Liver (tissue), 9 donors: ENCODE measurements around the gene RBFOX1. TPM values are rescaled to one million over a fixed set of nuclear protein-coding genes. Genes with fewer than 3 reads are reported as not detected.

ENCODE experiments used
- DNase-seq: peaks from one replicate; pipeline ENCODE4 v3.0.0-alpha.2; 2017; ENCODE audit warnings: low spot score
- H3K27ac ChIP-seq, 2 donors: one replicate each; pipeline ENCODE4 v1.7.0; 2013; ENCODE audit warnings: inconsistent platforms in 2 of 2, low read length in 2 of 2, control low read depth in 1 of 2, low read depth in 1 of 2, mild to moderate bottlenecking in 1 of 2
- H3K27me3 ChIP-seq, 4 donors: one replicate each; pipeline versions ENCODE4 v1.6.1 to v1.7.0; 2013; ENCODE audit warnings: low read length in 3 of 4, inconsistent platforms in 1 of 4, mild to moderate bottlenecking in 1 of 4, moderate library complexity in 1 of 4; ENCODE audit not compliant: control insufficient read depth in 4 of 4, insufficient read depth in 4 of 4
- H3K36me3 ChIP-seq, 4 donors: one replicate each; pipeline versions ENCODE4 v1.6.1 to v1.7.0; 2013; ENCODE audit warnings: low read length in 3 of 4, mild to moderate bottlenecking in 3 of 4, low read depth in 1 of 4, moderate library complexity in 1 of 4; ENCODE audit not compliant: control insufficient read depth in 4 of 4, insufficient read depth in 3 of 4
- H3K4me1 ChIP-seq, 4 donors: one replicate each; pipeline versions ENCODE4 v1.6.1 to v1.7.0; 2013; ENCODE audit warnings: low read length in 3 of 4, mild to moderate bottlenecking in 3 of 4, moderate library complexity in 1 of 4; ENCODE audit not compliant: control insufficient read depth in 4 of 4, insufficient read depth in 4 of 4
- H3K4me3 ChIP-seq, 3 donors: one replicate each; pipeline versions ENCODE4 v1.6.1 to v1.7.0; 2013; ENCODE audit warnings: low read length in 3 of 3, control low read depth in 1 of 3, low read depth in 1 of 3, mild to moderate bottlenecking in 1 of 3
- H3K9ac ChIP-seq, 2 donors: one replicate each; pipeline ENCODE4 v1.7.0; 2013; ENCODE audit warnings: low read length in 2 of 2, mild to moderate bottlenecking in 2 of 2, moderate library complexity in 2 of 2, control low read depth in 1 of 2, low read depth in 1 of 2
- H3K9me3 ChIP-seq, 4 donors: one replicate each; pipeline versions ENCODE4 v1.6.1 to v1.7.0; 2013; ENCODE audit warnings: low read length in 3 of 4; ENCODE audit not compliant: control insufficient read depth in 4 of 4
- EGR1 ChIP-seq, 2 donors: IDR thresholded peaks; 2 replicates each; pipeline ENCODE4 v1.6.1; 2016 to 2018; ENCODE audit warnings: antibody characterized with exemption in 2 of 2, low read depth in 2 of 2
- FOXA1 ChIP-seq: IDR thresholded peaks from 2 replicates; pipeline ENCODE4 v1.6.1; 2016; ENCODE audit warnings: antibody characterized with exemption
- FOXA2 ChIP-seq: IDR thresholded peaks from 2 replicates; pipeline ENCODE4 v1.6.1; 2016; ENCODE audit warnings: antibody characterized with exemption
- HNF4A ChIP-seq, 2 donors: conservative IDR thresholded peaks; 2 replicates each; pipeline ENCODE4 v1.6.1; 2016; ENCODE audit warnings: antibody characterized with exemption in 2 of 2, mild to moderate bottlenecking in 2 of 2
- JUND ChIP-seq, 2 donors: IDR thresholded peaks; 2 replicates each; pipeline ENCODE4 v1.6.1; 2016; ENCODE audit warnings: antibody characterized with exemption in 2 of 2
- NR2F2 ChIP-seq: IDR thresholded peaks from 2 replicates; pipeline ENCODE4 v1.6.1; 2016; ENCODE audit warnings: antibody characterized with exemption
- RAD21 ChIP-seq, 2 donors: IDR thresholded peaks; 2 replicates each; pipeline ENCODE4 v1.6.1; 2016; ENCODE audit warnings: antibody characterized with exemption in 2 of 2, mild to moderate bottlenecking in 2 of 2
- RXRA ChIP-seq, 2 donors: IDR thresholded peaks; 2 replicates each; pipeline ENCODE4 v1.6.1; 2017 to 2018; ENCODE audit warnings: antibody characterized with exemption in 2 of 2, mild to moderate bottlenecking in 1 of 2
- TAF1 ChIP-seq: conservative IDR thresholded peaks from 2 replicates; pipeline ENCODE4 v1.6.1; 2016; ENCODE audit warnings: antibody characterized with exemption, mild to moderate bottlenecking
- YY1 ChIP-seq: IDR thresholded peaks from 2 replicates; pipeline ENCODE4 v1.6.1; 2016; ENCODE audit warnings: antibody characterized with exemption, mild to moderate bottlenecking
- WGBS: extraction: QIAGEN DNeasy Blood & Tissue Kit; methylation state at CpG from one replicate; pipeline ENCODE4 v1.1.7; 2013; 5-methylcytosine and 5-hydroxymethylcytosine counted together
- polyA plus RNA-seq, 2 donors: library from polyadenylated mRNA; stranded (reverse) in 1 of 2; unstranded in 1 of 2; fragments of 200-250 nt in 1 of 2; fragments of >200 nt in 1 of 2; fragmentation: Nextera tagmentation in 1 of 2; extraction: Ambion mirVana in 1 of 2; gene quantifications; one replicate each; pipeline versions ENCODE4 v1.2.1 to v1.2.3, GENCODE V29; 2013 to 2015
- total RNA-seq, 2 donors: library from RNA; depleted of rRNA; stranded (reverse); fragments of >200 nt; gene quantifications; one replicate each; pipeline ENCODE4 v1.2.3, GENCODE V29; 2014
- TF ChIP-seq, protein P1 (sequence below): fragments of 150-350 bp; IDR thresholded peaks from 2 replicates; pipeline ENCODE4 v1.5.1; 2017; ENCODE audit warnings: improper control_type of control experiment, low read depth, low read length; ENCODE audit not compliant: missing input control
- TF ChIP-seq, protein P2 (sequence below): IDR thresholded peaks from 2 replicates; pipeline ENCODE4 v1.6.1; 2016; ENCODE audit warnings: antibody characterized with exemption, mild to moderate bottlenecking
- TF ChIP-seq, protein P3 (sequence below): IDR thresholded peaks from 2 replicates; pipeline ENCODE4 v1.6.1; 2016; ENCODE audit warnings: antibody characterized with exemption
- donor health status: healthy.
- donor health status: healthy.
- donor health status: healthy.
- donor health status: healthy.
- donor health status: healthy.

RBFOX1 gene
- total and polyA plus RNA-seq, 4 donors: not detected

DNA sequence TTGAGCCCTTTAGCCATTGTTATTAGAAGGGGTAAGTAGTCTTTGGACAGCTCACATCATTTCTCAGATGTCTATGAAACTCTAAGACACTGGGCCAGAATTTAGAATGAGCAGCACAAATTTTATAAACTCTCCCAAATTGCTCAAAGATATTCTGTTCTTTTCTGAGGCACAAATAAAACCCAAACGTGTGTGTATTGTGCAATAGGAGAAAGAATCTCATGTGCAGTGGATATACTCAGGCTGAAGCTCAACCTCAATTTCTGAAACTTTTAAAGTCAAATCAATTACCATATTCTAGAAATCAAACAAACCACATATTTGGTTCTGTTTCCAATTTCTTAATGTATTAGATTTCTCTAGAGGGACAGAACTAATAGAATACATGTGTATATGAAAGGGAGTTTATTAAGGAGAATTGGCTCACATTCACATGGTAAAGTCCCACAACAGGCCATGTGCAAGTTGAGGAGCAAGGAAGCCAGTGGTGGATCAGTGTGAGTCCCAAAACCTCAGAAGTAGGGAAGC lies 403.6 kb downstream of the RBFOX1 start:
- WGBS: 0% methylated on average over 1 of the region's 1 CpG

DNA sequence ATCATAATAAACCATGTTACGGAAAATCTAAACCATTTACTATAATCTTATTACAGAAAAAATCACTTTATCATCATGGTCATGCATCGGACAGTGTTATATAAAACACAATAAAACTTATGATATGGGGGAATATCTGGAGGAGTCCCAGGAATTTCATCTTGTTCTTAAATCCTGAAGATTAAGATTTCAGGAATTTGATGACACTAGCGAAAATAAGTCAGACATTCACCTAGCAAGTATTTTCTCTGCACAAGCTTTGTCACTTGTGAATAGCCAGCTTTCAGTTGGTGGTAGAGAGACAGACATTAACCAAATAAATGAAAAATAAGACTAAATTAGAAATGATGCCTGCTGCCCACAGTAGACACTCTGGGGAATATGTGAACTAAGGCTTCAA lies 410.0 kb downstream of the RBFOX1 start:
- Histone ChIP-seq H3K4me3 (no peak overlapping the region), H3K36me3 (no peaks in the 10 kb centered on the region), H3K4me1 (no peaks in the 10 kb centered on the region), H3K27me3 (no peaks in the 10 kb centered on the region), H3K9ac (no peak overlapping the region), H3K27ac (no peak overlapping the region), H3K9me3 (peaks cover 0 to 5% (median 3%) of the 10 kb centered on the region in 4 donors)
- WGBS: 84% methylated on average over 3 of the region's 3 CpGs
- DNase-seq: no peak
- TF ChIP-seq, protein P1, sequence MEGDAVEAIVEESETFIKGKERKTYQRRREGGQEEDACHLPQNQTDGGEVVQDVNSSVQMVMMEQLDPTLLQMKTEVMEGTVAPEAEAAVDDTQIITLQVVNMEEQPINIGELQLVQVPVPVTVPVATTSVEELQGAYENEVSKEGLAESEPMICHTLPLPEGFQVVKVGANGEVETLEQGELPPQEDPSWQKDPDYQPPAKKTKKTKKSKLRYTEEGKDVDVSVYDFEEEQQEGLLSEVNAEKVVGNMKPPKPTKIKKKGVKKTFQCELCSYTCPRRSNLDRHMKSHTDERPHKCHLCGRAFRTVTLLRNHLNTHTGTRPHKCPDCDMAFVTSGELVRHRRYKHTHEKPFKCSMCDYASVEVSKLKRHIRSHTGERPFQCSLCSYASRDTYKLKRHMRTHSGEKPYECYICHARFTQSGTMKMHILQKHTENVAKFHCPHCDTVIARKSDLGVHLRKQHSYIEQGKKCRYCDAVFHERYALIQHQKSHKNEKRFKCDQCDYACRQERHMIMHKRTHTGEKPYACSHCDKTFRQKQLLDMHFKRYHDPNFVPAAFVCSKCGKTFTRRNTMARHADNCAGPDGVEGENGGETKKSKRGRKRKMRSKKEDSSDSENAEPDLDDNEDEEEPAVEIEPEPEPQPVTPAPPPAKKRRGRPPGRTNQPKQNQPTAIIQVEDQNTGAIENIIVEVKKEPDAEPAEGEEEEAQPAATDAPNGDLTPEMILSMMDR: no peak
- no peak for TF ChIP-seq NR2F2
- no peak for TF ChIP-seq FOXA1
- TF ChIP-seq, protein P2, sequence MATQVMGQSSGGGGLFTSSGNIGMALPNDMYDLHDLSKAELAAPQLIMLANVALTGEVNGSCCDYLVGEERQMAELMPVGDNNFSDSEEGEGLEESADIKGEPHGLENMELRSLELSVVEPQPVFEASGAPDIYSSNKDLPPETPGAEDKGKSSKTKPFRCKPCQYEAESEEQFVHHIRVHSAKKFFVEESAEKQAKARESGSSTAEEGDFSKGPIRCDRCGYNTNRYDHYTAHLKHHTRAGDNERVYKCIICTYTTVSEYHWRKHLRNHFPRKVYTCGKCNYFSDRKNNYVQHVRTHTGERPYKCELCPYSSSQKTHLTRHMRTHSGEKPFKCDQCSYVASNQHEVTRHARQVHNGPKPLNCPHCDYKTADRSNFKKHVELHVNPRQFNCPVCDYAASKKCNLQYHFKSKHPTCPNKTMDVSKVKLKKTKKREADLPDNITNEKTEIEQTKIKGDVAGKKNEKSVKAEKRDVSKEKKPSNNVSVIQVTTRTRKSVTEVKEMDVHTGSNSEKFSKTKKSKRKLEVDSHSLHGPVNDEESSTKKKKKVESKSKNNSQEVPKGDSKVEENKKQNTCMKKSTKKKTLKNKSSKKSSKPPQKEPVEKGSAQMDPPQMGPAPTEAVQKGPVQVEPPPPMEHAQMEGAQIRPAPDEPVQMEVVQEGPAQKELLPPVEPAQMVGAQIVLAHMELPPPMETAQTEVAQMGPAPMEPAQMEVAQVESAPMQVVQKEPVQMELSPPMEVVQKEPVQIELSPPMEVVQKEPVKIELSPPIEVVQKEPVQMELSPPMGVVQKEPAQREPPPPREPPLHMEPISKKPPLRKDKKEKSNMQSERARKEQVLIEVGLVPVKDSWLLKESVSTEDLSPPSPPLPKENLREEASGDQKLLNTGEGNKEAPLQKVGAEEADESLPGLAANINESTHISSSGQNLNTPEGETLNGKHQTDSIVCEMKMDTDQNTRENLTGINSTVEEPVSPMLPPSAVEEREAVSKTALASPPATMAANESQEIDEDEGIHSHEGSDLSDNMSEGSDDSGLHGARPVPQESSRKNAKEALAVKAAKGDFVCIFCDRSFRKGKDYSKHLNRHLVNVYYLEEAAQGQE: no peak
- TF ChIP-seq RAD21 (IDR thresholded peaks at IDR 0.05): no peak
- no peak for TF ChIP-seq JUND (IDR thresholded peaks at IDR 0.05)
- TF ChIP-seq TAF1: no peak
- TF ChIP-seq, protein P3, sequence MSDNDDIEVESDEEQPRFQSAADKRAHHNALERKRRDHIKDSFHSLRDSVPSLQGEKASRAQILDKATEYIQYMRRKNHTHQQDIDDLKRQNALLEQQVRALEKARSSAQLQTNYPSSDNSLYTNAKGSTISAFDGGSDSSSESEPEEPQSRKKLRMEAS: no peak
- TF ChIP-seq HNF4A (conservative IDR thresholded peaks at IDR 0.05): no peak
- TF ChIP-seq EGR1 (IDR thresholded peaks at IDR 0.05; ENCODE audit: low read depth in 2 of 2): no peak

More for the DNA sequence above, 403.6 kb downstream of the RBFOX1 start:
- peaks cover 0 to 5% (median 2%) of the 10 kb centered on the region in 4 donors for H3K9me3 ChIP-seq
- no peak overlapping the region for H3K9ac ChIP-seq
- TF ChIP-seq RXRA (IDR thresholded peaks at IDR 0.05) (no peak), EGR1 (IDR thresholded peaks at IDR 0.05; ENCODE audit: low read depth in 2 of 2) (no peak), YY1 (no peak), FOXA1 (no peak), FOXA2 (no peak), RAD21 (IDR thresholded peaks at IDR 0.05) (no peak), NR2F2 (no peak), JUND (IDR thresholded peaks at IDR 0.05) (no peak), HNF4A (conservative IDR thresholded peaks at IDR 0.05) (no peak)
- TF ChIP-seq, protein P2: no peak
- TF ChIP-seq, protein P1: no peak
- TF ChIP-seq, protein P3: no peak
- no peak overlapping the region for H3K27ac ChIP-seq
- no peaks in the 10 kb centered on the region for H3K4me1 ChIP-seq
- no peaks in the 10 kb centered on the region for H3K27me3 ChIP-seq
- DNase-seq: no peak
- H3K36me3 ChIP-seq: no peaks in the 10 kb centered on the region
- H3K4me3 ChIP-seq: no peak overlapping the region
